ENCODE measurements around the gene LRPPRC.

DNA sequence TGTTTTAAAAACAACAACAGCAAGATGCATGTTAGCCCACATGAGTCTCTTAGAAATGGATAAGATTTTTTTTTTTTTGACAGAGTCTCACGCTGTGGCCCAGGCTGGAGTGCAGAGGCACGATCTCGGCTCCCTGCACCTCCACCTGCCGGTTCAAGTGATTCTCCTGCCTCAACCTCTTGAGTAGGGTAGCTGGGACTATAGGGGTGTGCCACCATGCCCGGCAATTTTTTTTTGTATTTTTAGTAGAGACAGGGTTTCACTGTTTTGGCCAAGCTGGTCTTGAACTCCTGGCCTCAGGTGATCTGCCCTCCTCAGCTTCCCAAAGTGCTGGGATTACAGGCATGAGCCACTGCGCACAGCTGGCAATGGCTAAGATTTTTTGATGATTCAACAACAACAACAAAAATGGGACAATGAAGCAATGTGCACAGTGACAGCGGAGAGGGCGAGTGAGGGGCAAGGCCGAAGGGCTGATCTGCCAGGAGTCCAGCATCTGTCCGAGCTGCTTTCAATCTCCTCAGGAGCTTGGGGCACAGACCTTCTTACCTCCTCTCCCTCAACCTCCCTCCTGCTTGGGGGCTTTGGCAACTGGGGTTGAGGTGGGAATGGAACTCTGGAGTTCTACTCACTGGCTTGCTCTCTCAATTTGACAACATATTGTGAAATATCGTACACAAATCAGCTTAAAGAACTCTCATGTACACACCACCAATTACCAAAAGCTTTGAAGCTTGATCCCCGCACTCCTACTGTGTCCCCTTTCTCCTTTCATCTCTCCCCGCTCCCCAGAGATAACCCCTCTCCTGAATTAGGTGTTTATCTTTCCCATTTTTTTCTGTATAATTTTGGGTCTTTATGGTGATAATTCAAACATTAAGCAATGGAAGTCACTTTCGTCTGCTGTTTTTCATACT is 153.6 kb downstream of the LRPPRC start:
- TF ChIP-seq GATA2 (IDR thresholded peaks at IDR 0.05; ENCODE audit: low read depth, low read length) (no peak), GATA3 (IDR thresholded peaks at IDR 0.05; ENCODE audit: low read depth, low read length) (no peak)

Data from SH-SY5Y (cell line).